WTC11 (cell line): ENCODE measurements around the gene WSCD2. TPM values are rescaled to one million over a fixed set of nuclear protein-coding genes. Genes with fewer than 3 reads are reported as not detected.

Source experiments
- ATAC-seq: fragments of 200-7000 bp; cut with Tn5 transposase; 2 replicates; pipeline ENCODE4 v1.10.0; 2021; ENCODE audit warnings: mild to moderate bottlenecking, moderate library complexity
- CTCF ChIA-PET: fragments of 300-600 bp; sonication (Branson Sonifier 250); formaldehyde crosslinking; loops from one replicate; lab custom pipeline; 2021; ENCODE audit warnings: antibody characterized with exemption; lab: Charles Lee
- POLR2A ChIA-PET: fragments of 350-600 bp; sonication (Branson Sonifier 250); formaldehyde crosslinking; loops from one replicate; lab custom pipeline; 2021; ENCODE audit warnings: antibody characterized with exemption; lab: Charles Lee
- DNase-seq: peaks from one replicate; pipeline ENCODE4 v3.0.0; 2021; ENCODE audit warnings: low spot score
- H3K27ac Mint-ChIP-seq: 2 replicates; pipeline ENCODE4 v1.8.0; 2021; ENCODE audit warnings: mixed read lengths
- H3K27me3 Mint-ChIP-seq: 2 replicates; pipeline ENCODE4 v1.8.0; 2021; ENCODE audit warnings: low read depth, mild to moderate bottlenecking, moderate library complexity, mixed read lengths
- H3K36me3 Mint-ChIP-seq: 2 replicates; pipeline ENCODE4 v1.8.0; 2021; ENCODE audit warnings: mixed read lengths
- H3K4me1 Mint-ChIP-seq: 2 replicates; pipeline ENCODE4 v1.8.0; 2022; ENCODE audit warnings: mixed read lengths
- H3K4me3 Mint-ChIP-seq: 2 replicates; pipeline ENCODE4 v1.8.0; 2021; ENCODE audit warnings: mild to moderate bottlenecking, moderate library complexity, mixed read lengths
- H3K9me3 Mint-ChIP-seq: 2 replicates; pipeline ENCODE4 v1.8.0; 2021; ENCODE audit warnings: mixed read lengths
- ELF4 ChIP-seq: sonication (generic); formaldehyde crosslinking; IDR thresholded peaks from 2 replicates; pipeline ENCODE4 v1.8.1; 2022; ENCODE audit warnings: low read depth, mild to moderate bottlenecking, moderate library complexity, missing genetic modification reagents
- FOXP1 ChIP-seq: sonication (generic); formaldehyde crosslinking; IDR thresholded peaks from 2 replicates; pipeline ENCODE4 v1.8.0; 2022; ENCODE audit warnings: missing genetic modification reagents, mild to moderate bottlenecking, moderate library complexity, borderline replicate concordance
- JUN ChIP-seq: sonication (generic); formaldehyde crosslinking; IDR thresholded peaks from 2 replicates; pipeline ENCODE4 v1.8.0; 2023; ENCODE audit warnings: mild to moderate bottlenecking, missing genetic modification reagents
- MXD4 ChIP-seq: fragments of 250-450 bp; sonication (Bioruptor Pico); IDR thresholded peaks from 2 replicates; pipeline ENCODE4 v1.8.0; 2021; ENCODE audit warnings: mild to moderate bottlenecking, moderate library complexity, borderline replicate concordance
- MYBL2 ChIP-seq: sonication (generic); formaldehyde crosslinking; IDR thresholded peaks from 2 replicates; pipeline ENCODE4 v1.8.1; 2023; ENCODE audit warnings: mild to moderate bottlenecking, moderate library complexity, missing genetic modification reagents
- SMAD4 ChIP-seq: sonication (generic); formaldehyde crosslinking; IDR thresholded peaks from 2 replicates; pipeline ENCODE4 v1.8.0; 2022; ENCODE audit warnings: mild to moderate bottlenecking, missing genetic modification reagents
- SOX15 ChIP-seq: fragments of 250-450 bp; sonication (Bioruptor Pico); IDR thresholded peaks from 2 replicates; pipeline ENCODE4 v1.9.0; 2021; ENCODE audit warnings: mild to moderate bottlenecking
- TEAD4 ChIP-seq: sonication (generic); formaldehyde crosslinking; IDR thresholded peaks from 2 replicates; pipeline ENCODE4 v1.8.0; 2022; ENCODE audit warnings: mild to moderate bottlenecking, missing genetic modification reagents
- ZNF671 ChIP-seq: fragments of 250-450 bp; sonication (Bioruptor Pico); IDR thresholded peaks from 2 replicates; pipeline ENCODE4 v1.8.0; 2021; ENCODE audit warnings: mild to moderate bottlenecking
- total RNA-seq: library from RNA; stranded (reverse); gene quantifications from 3 replicates; pipeline ENCODE4 v1.2.3, GENCODE V29; 2021
- TF ChIP-seq, protein P1 (sequence below): fragments of 250-450 bp; sonication (Bioruptor Pico); IDR thresholded peaks from 2 replicates; pipeline ENCODE4 v1.9.0; 2021; ENCODE audit warnings: moderate library complexity, mild to moderate bottlenecking, inconsistent platforms, borderline replicate concordance
- TF ChIP-seq, protein P2 (sequence below): fragments of 250-450 bp; sonication (Bioruptor Pico); IDR thresholded peaks from 2 replicates; pipeline ENCODE4 v1.9.0; 2021; ENCODE audit warnings: mild to moderate bottlenecking
- TF ChIP-seq, protein P3 (sequence below): sonication (generic); formaldehyde crosslinking; IDR thresholded peaks from 2 replicates; pipeline ENCODE4 v1.8.0; 2022; ENCODE audit warnings: missing genetic modification reagents
- TF ChIP-seq, protein P4 (sequence below): sonication (generic); formaldehyde crosslinking; IDR thresholded peaks from 2 replicates; pipeline ENCODE4 v1.8.1; 2023; ENCODE audit warnings: mild to moderate bottlenecking, missing genetic modification reagents, moderate library complexity
- TF ChIP-seq, protein P5 (sequence below): sonication (generic); formaldehyde crosslinking; IDR thresholded peaks from 2 replicates; pipeline ENCODE4 v1.8.0; 2023; ENCODE audit warnings: mild to moderate bottlenecking, missing genetic modification reagents
- TF ChIP-seq, protein P6 (sequence below): fragments of 250-450 bp; sonication (Bioruptor Pico); IDR thresholded peaks from 2 replicates; pipeline ENCODE4 v1.9.0; 2021; ENCODE audit warnings: mild to moderate bottlenecking
- TF ChIP-seq, protein P7 (sequence below): sonication (generic); formaldehyde crosslinking; IDR thresholded peaks from 2 replicates; pipeline ENCODE4 v1.8.1; 2022; ENCODE audit warnings: mild to moderate bottlenecking, missing genetic modification reagents, moderate library complexity, borderline replicate concordance

The WSCD2 gene
- total RNA-seq, 1 experiment from 2014 or later, result 1.1 TPM

DNA sequence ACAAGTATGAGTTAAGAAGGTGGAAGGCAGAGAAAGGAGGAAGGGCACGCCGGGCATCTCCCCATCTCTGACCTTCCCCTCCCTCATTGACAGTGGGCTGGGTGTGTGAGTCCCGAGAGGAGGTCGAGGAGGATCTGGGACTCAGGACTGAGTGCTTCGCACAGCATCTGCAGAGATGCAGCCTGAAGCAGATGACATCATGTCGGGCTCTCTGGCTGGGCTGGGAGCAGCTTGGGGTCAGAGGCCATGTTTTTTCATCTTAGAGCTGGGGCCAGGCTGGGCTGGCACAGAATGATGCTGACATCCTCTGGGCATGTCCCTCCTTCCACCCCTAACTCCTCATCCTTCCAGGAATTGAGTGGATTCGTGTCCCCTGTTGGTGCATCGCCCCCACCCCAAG is 166.6 kb downstream of the WSCD2 start:
- CTCF ChIA-PET, result interaction anchor here (0.6 to 1.0 kb wide), 2 partner anchors 10 to 65 kb away, joined by 3 read pairs; no protein-coding TSS in a partner anchor
- Mint-ChIP-seq H3K4me3 (no peak overlapping the region), H3K36me3 (peaks cover 10% of the 10 kb centered on the region), H3K27ac (no peak overlapping the region), H3K4me1 (0 out of 2 replicates have a peak, but pooled peaks cover 3% of the 10 kb centered on the region), H3K27me3 (no peaks in the 10 kb centered on the region), H3K9me3 (peaks cover 11% of the 10 kb centered on the region)
- POLR2A ChIA-PET, result no interaction called here
- no peak for ATAC-seq
- DNase-seq, result no peak
- TF ChIP-seq, protein P1, sequence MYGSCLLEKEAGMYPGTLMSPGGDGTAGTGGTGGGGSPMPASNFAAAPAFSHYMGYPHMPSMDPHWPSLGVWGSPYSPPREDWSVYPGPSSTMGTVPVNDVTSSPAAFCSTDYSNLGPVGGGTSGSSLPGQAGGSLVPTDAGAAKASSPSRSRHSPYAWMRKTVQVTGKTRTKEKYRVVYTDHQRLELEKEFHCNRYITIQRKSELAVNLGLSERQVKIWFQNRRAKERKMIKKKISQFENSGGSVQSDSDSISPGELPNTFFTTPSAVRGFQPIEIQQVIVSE, result no peak
- TF ChIP-seq, protein P2, sequence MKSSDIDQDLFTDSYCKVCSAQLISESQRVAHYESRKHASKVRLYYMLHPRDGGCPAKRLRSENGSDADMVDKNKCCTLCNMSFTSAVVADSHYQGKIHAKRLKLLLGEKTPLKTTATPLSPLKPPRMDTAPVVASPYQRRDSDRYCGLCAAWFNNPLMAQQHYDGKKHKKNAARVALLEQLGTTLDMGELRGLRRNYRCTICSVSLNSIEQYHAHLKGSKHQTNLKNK (CRISPR knock-in tag), result no peak
- TF ChIP-seq, protein P3, sequence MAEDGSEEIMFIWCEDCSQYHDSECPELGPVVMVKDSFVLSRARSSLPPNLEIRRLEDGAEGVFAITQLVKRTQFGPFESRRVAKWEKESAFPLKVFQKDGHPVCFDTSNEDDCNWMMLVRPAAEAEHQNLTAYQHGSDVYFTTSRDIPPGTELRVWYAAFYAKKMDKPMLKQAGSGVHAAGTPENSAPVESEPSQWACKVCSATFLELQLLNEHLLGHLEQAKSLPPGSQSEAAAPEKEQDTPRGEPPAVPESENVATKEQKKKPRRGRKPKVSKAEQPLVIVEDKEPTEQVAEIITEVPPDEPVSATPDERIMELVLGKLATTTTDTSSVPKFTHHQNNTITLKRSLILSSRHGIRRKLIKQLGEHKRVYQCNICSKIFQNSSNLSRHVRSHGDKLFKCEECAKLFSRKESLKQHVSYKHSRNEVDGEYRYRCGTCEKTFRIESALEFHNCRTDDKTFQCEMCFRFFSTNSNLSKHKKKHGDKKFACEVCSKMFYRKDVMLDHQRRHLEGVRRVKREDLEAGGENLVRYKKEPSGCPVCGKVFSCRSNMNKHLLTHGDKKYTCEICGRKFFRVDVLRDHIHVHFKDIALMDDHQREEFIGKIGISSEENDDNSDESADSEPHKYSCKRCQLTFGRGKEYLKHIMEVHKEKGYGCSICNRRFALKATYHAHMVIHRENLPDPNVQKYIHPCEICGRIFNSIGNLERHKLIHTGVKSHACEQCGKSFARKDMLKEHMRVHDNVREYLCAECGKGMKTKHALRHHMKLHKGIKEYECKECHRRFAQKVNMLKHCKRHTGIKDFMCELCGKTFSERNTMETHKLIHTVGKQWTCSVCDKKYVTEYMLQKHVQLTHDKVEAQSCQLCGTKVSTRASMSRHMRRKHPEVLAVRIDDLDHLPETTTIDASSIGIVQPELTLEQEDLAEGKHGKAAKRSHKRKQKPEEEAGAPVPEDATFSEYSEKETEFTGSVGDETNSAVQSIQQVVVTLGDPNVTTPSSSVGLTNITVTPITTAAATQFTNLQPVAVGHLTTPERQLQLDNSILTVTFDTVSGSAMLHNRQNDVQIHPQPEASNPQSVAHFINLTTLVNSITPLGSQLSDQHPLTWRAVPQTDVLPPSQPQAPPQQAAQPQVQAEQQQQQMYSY, result no peak
- TF ChIP-seq, protein P4, sequence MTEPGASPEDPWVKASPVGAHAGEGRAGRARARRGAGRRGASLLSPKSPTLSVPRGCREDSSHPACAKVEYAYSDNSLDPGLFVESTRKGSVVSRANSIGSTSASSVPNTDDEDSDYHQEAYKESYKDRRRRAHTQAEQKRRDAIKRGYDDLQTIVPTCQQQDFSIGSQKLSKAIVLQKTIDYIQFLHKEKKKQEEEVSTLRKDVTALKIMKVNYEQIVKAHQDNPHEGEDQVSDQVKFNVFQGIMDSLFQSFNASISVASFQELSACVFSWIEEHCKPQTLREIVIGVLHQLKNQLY (CRISPR knock-in tag), result no peak
- TF ChIP-seq SOX15 (CRISPR knock-in tag) (no peak), TEAD4 (no peak), ZNF671 (CRISPR knock-in tag) (no peak), SMAD4 (CRISPR knock-in tag) (no peak), FOXP1 (no peak), MYBL2 (CRISPR knock-in tag) (no peak), MXD4 (CRISPR knock-in tag) (no peak), JUN (CRISPR knock-in tag) (no peak), ELF4 (CRISPR knock-in tag) (no peak)
- TF ChIP-seq, protein P5, sequence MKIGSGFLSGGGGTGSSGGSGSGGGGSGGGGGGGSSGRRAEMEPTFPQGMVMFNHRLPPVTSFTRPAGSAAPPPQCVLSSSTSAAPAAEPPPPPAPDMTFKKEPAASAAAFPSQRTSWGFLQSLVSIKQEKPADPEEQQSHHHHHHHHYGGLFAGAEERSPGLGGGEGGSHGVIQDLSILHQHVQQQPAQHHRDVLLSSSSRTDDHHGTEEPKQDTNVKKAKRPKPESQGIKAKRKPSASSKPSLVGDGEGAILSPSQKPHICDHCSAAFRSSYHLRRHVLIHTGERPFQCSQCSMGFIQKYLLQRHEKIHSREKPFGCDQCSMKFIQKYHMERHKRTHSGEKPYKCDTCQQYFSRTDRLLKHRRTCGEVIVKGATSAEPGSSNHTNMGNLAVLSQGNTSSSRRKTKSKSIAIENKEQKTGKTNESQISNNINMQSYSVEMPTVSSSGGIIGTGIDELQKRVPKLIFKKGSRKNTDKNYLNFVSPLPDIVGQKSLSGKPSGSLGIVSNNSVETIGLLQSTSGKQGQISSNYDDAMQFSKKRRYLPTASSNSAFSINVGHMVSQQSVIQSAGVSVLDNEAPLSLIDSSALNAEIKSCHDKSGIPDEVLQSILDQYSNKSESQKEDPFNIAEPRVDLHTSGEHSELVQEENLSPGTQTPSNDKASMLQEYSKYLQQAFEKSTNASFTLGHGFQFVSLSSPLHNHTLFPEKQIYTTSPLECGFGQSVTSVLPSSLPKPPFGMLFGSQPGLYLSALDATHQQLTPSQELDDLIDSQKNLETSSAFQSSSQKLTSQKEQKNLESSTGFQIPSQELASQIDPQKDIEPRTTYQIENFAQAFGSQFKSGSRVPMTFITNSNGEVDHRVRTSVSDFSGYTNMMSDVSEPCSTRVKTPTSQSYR, result no peak
- TF ChIP-seq, protein P6, sequence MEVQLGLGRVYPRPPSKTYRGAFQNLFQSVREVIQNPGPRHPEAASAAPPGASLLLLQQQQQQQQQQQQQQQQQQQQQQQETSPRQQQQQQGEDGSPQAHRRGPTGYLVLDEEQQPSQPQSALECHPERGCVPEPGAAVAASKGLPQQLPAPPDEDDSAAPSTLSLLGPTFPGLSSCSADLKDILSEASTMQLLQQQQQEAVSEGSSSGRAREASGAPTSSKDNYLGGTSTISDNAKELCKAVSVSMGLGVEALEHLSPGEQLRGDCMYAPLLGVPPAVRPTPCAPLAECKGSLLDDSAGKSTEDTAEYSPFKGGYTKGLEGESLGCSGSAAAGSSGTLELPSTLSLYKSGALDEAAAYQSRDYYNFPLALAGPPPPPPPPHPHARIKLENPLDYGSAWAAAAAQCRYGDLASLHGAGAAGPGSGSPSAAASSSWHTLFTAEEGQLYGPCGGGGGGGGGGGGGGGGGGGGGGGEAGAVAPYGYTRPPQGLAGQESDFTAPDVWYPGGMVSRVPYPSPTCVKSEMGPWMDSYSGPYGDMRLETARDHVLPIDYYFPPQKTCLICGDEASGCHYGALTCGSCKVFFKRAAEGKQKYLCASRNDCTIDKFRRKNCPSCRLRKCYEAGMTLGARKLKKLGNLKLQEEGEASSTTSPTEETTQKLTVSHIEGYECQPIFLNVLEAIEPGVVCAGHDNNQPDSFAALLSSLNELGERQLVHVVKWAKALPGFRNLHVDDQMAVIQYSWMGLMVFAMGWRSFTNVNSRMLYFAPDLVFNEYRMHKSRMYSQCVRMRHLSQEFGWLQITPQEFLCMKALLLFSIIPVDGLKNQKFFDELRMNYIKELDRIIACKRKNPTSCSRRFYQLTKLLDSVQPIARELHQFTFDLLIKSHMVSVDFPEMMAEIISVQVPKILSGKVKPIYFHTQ (CRISPR knock-in tag), result no peak
- TF ChIP-seq, protein P7, sequence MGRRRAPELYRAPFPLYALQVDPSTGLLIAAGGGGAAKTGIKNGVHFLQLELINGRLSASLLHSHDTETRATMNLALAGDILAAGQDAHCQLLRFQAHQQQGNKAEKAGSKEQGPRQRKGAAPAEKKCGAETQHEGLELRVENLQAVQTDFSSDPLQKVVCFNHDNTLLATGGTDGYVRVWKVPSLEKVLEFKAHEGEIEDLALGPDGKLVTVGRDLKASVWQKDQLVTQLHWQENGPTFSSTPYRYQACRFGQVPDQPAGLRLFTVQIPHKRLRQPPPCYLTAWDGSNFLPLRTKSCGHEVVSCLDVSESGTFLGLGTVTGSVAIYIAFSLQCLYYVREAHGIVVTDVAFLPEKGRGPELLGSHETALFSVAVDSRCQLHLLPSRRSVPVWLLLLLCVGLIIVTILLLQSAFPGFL (CRISPR knock-in tag), result no peak
